A204.1 (cell line): ENCODE measurements around the gene VAV1.
"Not testable (repeated sequence)": the region's sequence is repeated elsewhere in the genome, so short reads cannot be mapped to it uniquely, and the experiment has no call there.

ENCODE experiments used
- FAIRE-seq: peaks from 2 replicates; lab custom pipeline; 2012; peaks lifted over from hg19 to GRCh38; lab: Jason Lieb, UNC

The VAV1 gene

DNA sequence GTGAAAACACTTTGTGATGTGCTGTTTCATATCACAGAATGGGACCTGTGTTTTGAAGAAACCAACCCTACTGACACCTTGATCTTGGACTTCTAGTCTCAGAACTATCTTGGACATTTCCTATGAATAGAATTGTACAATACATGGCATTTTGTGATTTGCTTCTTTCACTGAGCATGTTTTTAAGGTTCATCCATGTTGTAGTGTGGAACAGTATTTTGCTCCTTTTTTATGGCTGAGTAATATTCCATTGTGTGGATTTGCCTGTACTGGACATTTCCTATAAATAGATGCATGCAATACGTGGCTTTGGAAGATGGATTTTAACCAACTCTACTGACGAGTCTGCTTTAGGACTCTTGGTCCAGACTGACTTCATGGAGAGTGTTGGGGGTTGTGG, 46.8 kb downstream of the VAV1 start:
- FAIRE-seq: no peak

GRCh38 chr19:6820237-6820636, 47.7 kb downstream of the VAV1 start:
- FAIRE-seq: no peak

GRCh38 chr19:6821639-6822310, 49.3 kb downstream of the VAV1 start:
- FAIRE-seq: no peak

GRCh38 chr19:6822311-6822670, 49.8 kb downstream of the VAV1 start:
- no peak for FAIRE-seq

- FAIRE-seq: no peak
Measured at GRCh38 chr19:6825076-6825774, 52.7 kb downstream of the VAV1 start.

DNA sequence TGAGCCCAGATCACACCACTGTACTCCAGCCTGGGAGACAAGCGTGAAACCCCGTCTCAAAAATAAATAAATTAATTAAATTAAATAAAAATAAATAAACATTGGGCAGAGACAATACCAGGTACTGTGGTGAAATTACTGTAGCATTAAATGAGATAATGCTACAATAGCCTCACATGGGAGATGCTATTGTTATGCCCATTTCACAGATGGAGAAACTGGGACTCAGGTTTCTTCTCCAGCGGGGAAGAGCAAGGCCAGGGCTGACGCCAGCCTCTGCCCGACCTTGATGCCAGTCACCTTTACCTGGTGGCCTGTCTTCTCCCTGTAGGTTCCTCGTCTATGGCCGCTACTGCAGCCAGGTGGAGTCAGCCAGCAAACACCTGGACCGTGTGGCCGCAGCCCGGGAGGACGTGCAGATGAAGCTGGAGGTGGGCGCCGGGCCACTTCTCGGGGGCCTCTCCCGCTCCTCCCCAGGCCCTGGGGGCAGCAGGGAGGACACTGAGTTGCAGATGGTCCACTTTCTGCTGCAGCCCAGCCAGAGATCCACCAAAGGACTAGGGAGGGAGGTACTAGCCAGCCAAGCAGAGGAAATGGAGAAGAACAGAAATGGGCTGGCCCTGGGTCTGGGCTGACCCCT, 53.9 kb downstream of the VAV1 start:
- no peak for FAIRE-seq

DNA sequence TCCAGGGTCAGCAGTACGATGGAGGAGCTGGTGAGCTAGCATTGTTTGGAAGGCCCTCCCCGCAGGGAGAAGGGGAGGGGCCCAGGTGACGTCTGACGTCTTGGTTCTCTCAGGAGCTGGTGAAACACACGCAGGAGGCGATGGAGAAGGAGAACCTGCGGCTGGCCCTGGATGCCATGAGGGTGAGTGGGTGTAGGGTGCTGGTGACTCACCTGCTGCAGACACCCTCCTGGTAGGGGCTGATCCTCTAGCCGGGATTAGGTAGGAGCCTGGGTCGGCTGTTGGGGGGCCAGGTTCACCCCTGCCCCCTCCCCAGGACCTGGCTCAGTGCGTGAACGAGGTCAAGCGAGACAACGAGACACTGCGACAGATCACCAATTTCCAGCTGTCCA, 55.8 kb downstream of the VAV1 start:
- FAIRE-seq: no peak

GRCh38 chr19:6828698-6829633, 56.5 kb downstream of the VAV1 start:
- no peak for FAIRE-seq

DNA sequence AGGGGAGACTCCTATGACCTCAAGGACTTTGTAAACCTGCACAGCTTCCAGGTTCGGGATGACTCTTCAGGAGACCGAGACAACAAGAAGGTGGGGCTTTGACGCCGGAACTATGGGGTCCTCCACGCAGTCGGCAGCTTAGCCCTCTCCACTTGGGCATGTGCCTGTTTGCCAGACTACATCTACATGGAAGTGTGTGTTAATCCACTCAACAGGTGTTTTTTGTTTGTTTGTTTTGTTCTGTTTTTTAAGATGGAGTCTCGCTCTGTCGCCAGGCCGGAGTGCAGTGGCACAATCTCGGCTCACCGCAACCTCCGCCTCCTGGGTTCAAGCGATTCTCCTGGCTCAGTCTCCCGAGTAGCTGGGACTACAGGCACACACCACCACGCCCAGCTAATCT, 57.3 kb downstream of the VAV1 start:
- FAIRE-seq: not testable (repeated sequence)

- not testable (repeated sequence) for FAIRE-seq
Measured at GRCh38 chr19:6831084-6831483, 58.6 kb downstream of the VAV1 start.

DNA sequence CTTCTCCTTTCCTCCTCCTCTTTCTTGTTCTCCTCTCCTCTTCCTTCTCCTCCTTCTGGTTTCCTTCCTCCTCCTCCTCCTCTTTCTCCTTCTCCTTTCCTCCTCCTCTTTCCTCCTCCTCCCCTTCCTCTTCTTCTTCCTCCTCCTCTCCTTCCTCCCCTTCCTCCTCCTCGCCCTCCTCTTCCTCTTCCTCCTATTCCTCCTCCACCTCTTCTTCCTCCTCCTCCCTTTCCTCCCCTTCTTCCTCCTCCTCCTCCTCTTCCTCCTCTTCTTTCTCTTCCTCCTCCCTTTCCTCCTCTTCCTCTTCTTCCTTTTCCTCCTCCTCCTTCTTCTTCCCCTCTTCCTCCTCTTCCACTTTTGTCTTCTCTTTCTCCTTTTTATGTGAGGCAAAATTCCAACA, 59.9 kb downstream of the VAV1 start:
- FAIRE-seq: no peak

DNA sequence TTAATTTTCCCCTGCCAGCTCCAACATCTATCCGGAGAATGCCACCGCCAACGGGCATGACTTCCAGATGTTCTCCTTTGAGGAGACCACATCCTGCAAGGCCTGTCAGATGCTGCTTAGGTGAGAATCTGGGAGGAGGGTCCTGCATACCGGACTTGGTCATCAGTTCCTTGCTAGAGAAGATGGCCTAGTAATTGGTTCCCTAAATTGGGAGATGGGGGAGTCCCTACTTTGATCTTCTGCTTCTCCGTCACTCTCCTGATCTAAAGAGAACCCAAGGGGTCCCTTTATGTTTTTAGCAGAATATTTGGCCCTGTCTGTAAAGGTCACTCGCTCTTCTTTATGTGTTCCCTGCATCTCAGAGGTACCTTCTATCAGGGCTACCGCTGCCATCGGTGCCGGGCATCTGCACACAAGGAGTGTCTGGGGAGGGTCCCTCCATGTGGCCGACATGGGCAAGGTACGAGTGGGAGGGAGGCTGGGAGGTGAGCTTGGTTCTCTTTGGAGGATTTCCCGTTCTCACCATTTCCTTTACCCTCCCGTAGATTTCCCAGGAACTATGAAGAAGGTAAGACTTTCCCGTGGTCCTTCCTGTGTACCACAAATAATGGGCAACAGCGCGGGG, 60.8 kb downstream of the VAV1 start:
- no peak for FAIRE-seq

- FAIRE-seq: peak; percentile 74
Measured at GRCh38 chr19:6834433-6834832, 61.9 kb downstream of the VAV1 start.

DNA sequence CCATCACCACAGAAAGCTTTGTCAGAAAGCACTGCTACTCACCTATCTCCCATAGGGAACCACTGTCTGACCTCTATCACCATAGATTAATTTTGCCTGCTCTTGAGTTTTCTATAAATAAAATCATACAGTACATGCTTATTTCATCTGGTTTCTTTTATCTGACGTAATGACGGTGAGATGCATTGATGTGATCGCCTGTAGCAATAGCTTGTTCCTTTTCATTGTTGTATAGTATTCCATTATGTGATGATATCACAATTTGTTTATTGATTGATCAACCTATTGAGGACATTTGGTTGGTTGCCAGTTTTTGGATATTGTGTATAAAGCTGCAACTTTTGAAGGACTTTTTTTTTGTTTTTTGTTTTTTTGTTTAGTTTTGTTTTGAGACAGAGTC, 63.0 kb downstream of the VAV1 start:
- no peak for FAIRE-seq

- FAIRE-seq: no peak
Measured at GRCh38 chr19:6837525-6837924, 65.0 kb downstream of the VAV1 start.

GRCh38 chr19:6838062-6838655, 65.7 kb downstream of the VAV1 start:
- FAIRE-seq: no peak

DNA sequence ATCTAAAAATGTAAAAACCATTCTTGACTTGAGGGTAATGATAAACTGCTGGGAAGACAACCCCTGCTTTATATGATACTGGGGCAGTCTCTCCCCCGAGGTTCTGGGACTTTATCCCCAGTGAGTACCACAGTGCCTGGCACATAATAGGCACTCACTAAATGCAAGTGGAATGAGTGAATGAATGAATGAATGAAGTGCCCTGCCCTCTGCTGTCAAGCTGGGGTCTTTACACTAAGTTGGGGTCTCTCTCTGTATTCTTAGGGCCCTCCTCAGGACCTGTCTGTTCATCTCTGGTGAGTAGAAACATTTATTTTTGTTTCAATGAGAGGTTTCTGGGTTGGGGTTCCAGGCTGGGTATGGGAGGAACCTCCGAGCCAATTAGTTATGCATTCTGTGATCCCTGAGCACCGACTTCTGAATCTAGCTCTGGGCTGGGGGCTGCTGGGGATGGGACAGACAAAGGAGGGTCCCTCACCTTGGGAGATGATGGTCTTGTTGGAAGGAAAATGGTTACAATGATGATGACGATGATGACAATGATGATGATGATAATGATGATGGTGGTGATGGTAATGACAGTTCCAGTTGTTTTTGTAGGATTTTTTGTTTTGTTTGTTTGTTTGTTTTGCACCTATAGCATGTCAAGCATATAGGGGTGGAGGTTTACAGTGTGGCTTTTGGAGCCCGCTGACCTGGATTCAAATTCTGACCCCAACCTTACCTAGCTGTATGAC, 70.5 kb downstream of the VAV1 start:
- FAIRE-seq: no peak

- no peak for FAIRE-seq
Measured at GRCh38 chr19:6847828-6848200, 75.3 kb downstream of the VAV1 start.

- no peak for FAIRE-seq
Measured at GRCh38 chr19:6848986-6849385, 76.5 kb downstream of the VAV1 start.

- FAIRE-seq: no peak
Measured at GRCh38 chr19:6849876-6850275, 77.4 kb downstream of the VAV1 start.

DNA sequence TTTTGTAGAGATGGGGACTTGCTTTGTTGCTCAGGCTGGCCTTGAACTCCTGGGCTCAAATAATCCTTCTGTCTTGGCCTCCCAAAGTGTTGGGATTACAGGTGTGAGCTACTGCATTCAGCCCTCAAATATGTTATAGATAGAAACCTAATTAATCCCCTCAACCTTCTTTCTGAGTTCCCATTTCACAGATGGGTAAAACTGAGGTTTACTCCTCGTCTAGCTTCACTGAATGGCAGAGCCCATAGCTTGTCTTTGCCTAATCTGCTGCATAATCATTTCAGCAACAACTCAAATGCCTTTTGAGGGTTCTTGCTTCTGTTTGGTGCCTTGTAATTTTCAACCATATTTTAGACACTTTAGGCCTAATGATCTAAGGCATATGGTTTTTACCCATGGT, 78.9 kb downstream of the VAV1 start:
- no peak for FAIRE-seq
